Activated CD8-positive, alpha-beta memory T cell treated with anti-CD3 and anti-CD28 coated beads for 36 hours (primary cell): ENCODE measurements around the gene CD209. TPM values are rescaled to one million over a fixed set of nuclear protein-coding genes. Genes with fewer than 3 reads are reported as not detected.
"Not testable (repeated sequence)": the region's sequence is repeated elsewhere in the genome, so short reads cannot be mapped to it uniquely, and the experiment has no call there.

Experiments
- CTCF ChIA-PET: fragments of 350-600 bp; sonication (Branson Sonifier 250); formaldehyde crosslinking; loops from one replicate; lab custom pipeline; 2021; ENCODE audit warnings: antibody characterized with exemption; lab: Charles Lee
- POLR2A ChIA-PET: fragments of 350-600 bp; sonication (Branson Sonifier 250); formaldehyde crosslinking; loops from one replicate; lab custom pipeline; 2021; ENCODE audit warnings: antibody characterized with exemption; lab: Charles Lee
- total RNA-seq, 2 experiments: library from RNA; stranded (reverse); gene quantifications; one replicate each; pipeline ENCODE4 v1.2.3, GENCODE V29; 2021

CD209 gene, protein sequence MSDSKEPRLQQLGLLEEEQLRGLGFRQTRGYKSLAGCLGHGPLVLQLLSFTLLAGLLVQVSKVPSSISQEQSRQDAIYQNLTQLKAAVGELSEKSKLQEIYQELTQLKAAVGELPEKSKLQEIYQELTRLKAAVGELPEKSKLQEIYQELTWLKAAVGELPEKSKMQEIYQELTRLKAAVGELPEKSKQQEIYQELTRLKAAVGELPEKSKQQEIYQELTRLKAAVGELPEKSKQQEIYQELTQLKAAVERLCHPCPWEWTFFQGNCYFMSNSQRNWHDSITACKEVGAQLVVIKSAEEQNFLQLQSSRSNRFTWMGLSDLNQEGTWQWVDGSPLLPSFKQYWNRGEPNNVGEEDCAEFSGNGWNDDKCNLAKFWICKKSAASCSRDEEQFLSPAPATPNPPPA
- not detected for total RNA-seq

DNA sequence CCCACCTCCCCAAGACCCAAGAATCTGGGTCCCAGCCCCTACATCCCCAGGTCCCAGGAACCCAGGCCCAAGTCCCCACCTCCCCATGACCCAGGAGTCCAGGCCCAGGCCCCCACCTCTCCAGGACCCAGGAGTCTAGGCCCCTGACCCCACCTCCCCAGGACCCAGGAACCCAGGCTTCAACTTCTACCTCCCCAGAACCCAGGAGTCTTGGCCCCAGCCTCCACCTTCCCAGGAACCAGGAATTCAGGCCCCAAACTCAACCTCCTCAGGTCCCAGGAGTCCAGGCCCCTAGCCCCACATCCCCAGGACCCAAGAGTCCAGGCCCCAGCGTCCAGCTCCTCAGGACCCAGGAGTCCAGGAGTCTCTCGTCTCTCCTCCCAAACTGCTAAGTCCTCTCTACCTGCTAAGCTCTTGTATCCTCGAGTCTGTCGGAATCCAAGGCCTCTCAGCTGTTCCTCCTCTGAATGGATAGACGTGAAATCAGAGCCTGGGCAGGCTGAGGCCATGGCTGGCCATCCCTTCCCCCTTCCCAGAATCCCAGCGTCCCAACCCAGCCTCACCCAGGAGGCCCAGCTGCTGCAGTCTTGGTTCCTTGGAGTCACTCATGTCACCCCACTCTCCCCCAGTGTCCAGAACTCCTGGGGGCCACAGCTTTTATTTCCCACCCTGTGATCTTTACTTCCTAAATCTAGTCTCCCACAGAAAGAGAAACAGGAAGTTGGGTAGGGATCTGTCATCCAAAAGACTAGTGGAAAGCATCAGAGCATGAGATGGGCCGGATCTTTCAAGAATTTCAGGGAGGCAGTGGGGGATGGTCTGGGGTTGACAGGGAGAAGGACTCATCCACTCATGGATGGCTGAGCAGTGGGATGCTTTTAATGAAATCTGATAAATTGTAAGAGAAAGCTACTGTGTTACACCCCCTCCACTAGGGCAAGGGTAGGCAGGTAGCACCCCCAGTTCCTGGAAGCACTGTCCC, at the start of gene CD209:
Gene CD209 (minus strand): TSS at position 632 of the 982 bp plus-strand sequence. CDS start 23 bp downstream, at position 609.
- ChIA-PET CTCF (interaction anchor here (0.8 to 0.9 kb wide), 2 partner anchors 52 to 66 kb away, joined by 3 read pairs; partner anchors contain the start of gene TRAPPC5), POLR2A (no interaction called here)

DNA sequence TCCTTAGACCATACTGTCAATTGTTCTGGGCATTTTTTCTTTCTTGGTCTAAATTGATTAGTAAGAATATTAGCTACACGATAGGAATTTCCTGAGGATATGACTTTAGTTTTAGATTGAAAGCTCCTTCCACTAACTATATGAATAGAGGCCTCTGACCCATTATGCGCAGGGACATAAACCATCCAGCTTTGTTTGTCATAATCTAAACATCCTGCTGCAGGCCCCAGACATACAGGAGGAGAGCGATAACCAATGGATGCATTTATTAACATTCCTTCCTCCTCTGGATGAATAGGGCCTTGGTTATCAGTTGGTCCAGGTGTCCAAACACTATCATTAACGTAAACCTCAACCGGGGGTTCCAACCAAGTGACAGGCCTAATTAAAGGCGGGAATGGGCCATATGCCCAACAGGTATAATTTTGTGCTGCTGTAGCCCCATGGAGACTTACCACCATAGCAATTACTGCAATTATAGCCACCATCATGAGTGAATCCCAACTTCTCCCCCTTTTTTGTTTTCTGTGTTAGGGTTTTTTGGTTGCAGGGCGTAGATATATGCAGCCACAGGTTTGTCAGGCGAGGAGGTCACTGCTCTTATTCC, 48.3 kb upstream of the CD209 start:
- CTCF ChIA-PET: interaction anchor here (0.8 to 1.8 kb wide), 2 partner anchors 115 to 227 kb away, joined by 3 to 5 read pairs; partner anchors contain the start of gene TRAPPC5
- POLR2A ChIA-PET: no interaction called here

DNA sequence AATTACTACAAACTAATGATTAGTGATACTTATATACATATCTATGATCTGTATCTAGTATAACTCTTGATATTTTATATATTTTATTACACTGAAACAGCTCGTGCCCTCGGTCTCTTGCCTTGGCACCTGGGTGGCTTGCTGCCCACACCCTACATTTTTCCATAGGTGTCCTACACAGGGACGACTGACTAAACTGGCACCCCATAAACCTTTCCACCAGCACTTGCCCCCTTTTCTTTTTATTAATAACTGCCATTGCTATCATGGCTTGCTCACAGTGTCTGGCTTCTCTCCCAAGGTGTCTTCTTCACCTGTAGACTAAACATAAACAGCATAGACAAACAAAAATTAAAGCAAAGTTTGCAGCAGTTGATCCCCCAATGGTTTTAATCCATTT, 46.2 kb upstream of the CD209 start:
- ChIA-PET CTCF (no interaction called here), POLR2A (no interaction called here)

DNA sequence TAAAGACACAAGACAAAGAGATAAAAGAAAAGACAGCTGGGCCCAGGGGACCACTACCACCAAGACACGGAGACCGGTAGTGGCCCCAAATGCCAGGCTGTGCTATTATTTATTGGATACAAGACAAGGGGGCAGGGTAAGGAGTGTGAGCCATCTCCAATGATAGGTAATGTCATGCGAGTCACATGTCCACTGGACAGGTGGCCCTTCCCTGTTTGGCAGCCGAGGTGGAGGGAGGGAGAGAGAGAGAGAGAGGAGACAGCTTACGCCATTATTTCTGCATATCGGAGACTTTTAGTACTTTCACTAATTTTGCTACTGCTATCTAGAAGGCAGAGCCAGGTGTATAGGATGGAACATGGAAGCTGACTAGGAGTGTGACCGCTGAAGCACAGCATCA, 45.4 kb upstream of the CD209 start:
- POLR2A ChIA-PET: not testable (repeated sequence)
- CTCF ChIA-PET: interaction anchor here (1.0 kb wide), 1 partner anchor 107 kb away, joined by 3 read pairs; no protein-coding TSS in a partner anchor

DNA sequence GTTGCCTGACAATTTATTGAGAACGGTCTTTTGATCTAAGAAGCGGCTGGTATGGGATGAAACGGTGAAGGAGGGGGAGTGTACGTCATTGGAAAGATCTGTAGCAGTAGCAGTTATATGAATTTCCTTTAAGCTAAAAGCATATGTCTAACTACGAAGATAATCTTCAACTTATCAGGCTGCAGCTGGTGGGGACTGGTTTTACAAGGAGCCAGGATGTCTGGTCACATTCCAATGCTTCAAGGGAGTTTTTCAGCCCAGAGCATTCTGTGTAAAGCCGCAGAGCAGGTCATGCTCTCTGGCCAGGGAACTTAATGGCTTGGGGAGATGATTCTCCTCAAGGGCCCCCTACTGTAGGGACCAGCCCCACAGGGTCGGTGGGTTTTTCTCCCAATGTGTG, 44.9 kb upstream of the CD209 start:
- ChIA-PET POLR2A (no interaction called here), CTCF (interaction anchor here (1.0 kb wide), 1 partner anchor 106 kb away, joined by 3 read pairs; no protein-coding TSS in a partner anchor)

DNA sequence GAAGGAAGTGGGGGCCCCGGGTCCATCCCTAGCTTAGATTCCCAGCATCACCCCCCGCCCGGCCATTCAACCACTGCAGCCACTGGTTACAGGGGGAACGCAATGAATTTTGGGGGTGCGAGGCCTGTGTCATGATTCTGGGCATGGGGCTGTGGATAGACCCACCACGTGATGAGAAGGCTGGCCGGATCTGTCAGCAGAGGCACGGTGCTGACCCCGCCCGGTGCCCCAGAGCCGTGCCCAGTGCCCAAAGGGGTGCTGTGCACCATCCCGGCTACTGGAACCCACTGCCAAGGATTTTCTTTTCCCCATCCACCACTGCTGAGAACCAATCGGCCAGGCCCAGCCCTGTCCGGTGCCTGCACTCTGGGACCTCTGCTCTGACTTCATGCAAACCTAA, 43.1 kb upstream of the CD209 start:
- POLR2A ChIA-PET: no interaction called here
- CTCF ChIA-PET: interaction anchor here (1.0 to 1.6 kb wide), 2 partner anchors 10 to 59 kb away, joined by 3 read pairs; no protein-coding TSS in a partner anchor

DNA sequence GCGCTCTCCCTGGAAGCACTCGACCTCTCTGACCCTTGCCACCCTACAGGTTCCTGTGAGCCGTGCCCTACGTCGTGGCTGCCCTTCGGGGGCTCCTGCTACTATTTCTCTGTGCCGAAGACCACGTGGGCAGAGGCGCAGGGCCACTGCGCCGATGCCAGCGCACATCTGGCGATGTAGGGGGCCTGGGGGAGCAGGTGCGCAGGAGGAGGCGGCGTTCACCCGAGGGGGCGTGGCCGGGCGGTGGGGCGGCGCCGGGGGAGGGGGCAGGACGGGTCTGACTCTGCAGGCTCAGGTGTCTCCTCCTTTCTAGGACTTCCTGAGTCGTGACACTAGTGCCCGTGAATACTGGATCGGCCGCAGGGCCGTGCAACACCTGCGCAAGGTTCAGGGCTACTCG, 42.1 kb upstream of the CD209 start:
- ChIA-PET CTCF (interaction anchor here (1.0 to 1.6 kb wide), 2 partner anchors 11 to 60 kb away, joined by 3 read pairs; no protein-coding TSS in a partner anchor), POLR2A (no interaction called here)

DNA sequence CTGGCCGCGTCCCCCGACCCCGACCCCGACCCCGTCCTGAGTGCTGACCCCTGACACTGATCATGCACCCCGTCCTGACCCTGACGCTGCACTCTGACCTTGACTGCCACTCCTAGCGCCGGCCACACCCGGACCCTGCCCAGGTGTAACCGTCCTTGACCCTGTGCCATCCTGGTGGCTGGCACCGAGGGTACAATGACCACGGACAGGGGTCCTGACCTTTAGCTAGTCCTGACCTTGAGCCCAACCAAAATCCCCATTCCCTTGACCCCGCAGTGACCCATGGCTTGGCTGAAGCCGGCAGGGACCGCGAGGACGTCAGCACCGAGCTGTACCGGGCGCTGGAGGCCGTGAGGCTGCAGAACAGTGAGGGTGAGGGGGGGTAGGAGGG, 41.6 kb upstream of the CD209 start:
- ChIA-PET POLR2A (no interaction called here), CTCF (interaction anchor here (1.6 kb wide), 1 partner anchor 12 kb away, joined by 3 read pairs; no protein-coding TSS in a partner anchor)

DNA sequence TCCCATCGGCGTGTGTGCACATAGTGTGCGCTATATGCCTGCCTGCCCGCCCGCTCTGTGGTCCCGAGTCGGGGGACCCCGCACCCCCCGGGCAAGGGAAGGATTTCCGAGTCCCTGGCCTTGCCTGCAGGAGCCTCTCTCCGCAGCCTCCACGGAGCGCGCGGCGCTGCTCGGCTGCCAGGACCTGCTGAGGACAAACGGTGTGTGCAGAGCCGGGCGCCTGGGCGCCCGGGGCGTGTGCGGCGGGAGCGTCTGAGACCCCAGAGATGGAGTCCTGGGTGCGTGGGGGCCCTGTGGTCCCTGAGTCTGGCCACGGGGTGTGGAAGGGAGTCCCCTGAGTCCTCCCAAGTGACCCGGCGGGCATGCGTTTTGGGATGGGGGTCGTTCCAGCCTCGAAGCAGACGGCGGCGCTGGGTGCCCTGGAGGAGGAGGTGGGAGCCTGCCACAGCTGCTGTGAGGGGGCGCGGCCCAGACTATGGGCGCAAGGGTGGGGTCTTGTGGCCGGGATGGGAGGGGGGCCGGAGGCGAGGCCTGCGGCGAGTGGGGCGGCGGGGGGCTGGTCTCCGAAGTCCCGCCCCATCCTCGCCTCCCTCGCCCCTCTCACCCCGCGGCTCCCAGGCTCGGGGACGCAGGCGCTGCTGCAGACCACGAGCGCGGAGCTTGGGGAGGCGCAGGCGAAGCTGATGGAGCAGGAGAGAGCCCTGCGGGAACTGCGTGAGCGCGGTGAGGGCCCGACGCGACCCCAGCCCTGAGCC, 41.0 kb upstream of the CD209 start:
- ChIA-PET CTCF (no interaction called here), POLR2A (no interaction called here)

DNA sequence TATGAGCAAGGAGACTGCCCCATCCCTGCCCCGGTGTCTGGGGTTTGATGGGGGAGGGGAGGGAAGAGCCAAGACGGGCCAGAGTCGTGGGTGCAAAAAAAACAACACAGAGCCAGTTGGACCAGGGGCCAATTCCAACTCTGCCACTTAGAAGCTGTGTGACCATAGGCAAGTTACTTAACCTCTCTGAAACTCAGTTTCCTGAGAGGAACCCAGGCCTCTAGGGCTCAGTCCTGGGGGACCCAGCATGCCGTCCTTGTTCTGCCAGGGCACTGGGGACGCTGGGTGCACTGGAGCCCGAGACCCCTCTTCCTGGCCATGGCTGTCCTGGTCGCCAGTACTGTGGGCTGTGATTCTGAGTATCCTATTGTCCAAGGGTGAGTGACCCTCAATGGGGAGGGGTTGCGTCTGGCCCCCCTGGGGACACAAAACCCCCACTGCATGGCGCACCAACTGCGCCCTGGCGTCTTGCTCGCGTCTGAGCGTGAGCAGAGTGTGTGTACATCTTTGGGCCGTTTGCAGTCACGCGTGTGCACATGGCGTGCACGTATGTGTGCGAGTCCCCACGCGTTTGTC, 40.4 kb upstream of the CD209 start:
- ChIA-PET CTCF (interaction anchor here (0.8 to 1.2 kb wide), 2 partner anchors 10 to 134 kb away, joined by 3 to 5 read pairs; no protein-coding TSS in a partner anchor), POLR2A (no interaction called here)

DNA sequence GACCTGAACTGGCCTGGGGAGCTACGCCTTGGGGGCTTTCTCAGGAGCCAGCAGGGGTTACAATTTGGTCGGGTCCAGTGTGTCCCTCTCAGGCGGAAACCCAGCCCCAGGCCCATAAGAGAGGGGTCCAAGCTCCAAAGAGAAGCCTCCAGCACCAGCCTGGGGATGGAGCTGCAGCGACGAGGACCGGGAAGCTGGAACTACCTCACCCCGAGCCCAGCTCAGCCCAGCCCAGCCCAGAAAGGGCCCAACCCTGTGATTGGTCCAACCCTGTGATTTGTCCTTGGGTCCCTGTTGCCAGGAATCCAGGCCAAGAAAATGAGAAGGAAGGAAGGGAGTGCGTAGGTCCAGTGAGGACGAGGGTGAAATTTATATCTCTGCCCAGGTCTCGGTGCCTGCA, 39.8 kb upstream of the CD209 start:
- ChIA-PET CTCF (interaction anchor here (0.8 to 1.2 kb wide), 2 partner anchors 9 to 134 kb away, joined by 3 to 5 read pairs; no protein-coding TSS in a partner anchor), POLR2A (no interaction called here)

DNA sequence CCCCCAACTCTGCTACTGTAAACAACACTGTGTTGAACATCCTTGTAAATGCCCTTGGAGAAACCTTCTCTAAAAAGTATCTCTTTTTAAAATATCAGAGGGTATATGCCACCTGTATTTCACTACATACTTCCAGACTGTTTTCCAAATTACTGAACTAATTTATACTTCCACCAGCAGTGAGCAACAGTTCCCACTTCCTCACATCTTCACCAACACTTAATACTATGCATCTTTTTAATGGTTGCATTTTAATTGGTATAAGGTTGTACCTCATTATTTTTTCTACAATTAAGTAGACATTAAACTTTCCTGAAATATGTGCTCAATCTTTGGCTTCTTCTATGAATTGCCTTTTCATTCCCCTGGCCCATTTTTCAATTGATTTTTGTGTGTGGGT, 37.5 kb upstream of the CD209 start:
- POLR2A ChIA-PET: no interaction called here
- CTCF ChIA-PET: no interaction called here

DNA sequence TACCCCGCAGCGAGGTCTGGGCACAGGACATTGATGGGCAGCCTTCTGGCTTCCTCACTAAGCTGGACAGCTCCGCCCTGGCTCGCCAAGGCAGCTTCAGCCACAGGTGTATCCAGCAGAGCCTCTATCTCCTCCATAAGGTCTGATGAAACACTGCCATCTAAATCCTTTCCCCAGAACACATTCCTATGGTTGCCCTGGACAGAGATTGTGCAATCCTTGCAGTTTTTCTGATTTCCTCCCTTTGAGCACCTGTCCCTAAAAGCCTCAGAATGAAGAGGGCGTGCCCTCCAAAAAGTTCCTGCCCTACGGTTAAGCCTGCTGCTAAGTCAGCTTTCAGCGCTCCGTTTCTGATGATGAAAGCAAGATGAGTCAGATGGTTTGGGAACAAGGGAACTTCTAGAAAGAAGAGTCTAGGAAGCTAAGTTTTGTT, 36.7 kb upstream of the CD209 start:
- ChIA-PET CTCF (no interaction called here), POLR2A (no interaction called here)

DNA sequence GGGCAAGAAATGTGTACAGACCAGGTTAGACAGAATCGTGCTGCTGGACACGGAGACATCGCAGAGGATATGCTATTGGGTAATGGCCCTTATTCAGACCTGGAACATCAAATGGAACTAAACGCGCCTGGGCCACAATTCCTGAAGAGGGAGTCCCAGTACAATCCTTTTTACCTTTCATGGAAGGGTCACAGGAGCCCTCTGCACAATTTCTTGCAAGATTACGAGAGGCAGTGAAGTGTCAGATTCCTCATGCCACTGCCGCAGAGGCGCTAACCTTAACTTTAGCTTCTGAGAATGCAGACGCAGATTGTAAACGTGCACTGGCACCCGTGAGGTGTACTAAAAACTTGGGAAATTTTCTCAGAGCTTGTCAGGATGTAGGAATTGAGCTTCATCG, 33.8 kb upstream of the CD209 start:
- CTCF ChIA-PET: no interaction called here
- POLR2A ChIA-PET: no interaction called here

DNA sequence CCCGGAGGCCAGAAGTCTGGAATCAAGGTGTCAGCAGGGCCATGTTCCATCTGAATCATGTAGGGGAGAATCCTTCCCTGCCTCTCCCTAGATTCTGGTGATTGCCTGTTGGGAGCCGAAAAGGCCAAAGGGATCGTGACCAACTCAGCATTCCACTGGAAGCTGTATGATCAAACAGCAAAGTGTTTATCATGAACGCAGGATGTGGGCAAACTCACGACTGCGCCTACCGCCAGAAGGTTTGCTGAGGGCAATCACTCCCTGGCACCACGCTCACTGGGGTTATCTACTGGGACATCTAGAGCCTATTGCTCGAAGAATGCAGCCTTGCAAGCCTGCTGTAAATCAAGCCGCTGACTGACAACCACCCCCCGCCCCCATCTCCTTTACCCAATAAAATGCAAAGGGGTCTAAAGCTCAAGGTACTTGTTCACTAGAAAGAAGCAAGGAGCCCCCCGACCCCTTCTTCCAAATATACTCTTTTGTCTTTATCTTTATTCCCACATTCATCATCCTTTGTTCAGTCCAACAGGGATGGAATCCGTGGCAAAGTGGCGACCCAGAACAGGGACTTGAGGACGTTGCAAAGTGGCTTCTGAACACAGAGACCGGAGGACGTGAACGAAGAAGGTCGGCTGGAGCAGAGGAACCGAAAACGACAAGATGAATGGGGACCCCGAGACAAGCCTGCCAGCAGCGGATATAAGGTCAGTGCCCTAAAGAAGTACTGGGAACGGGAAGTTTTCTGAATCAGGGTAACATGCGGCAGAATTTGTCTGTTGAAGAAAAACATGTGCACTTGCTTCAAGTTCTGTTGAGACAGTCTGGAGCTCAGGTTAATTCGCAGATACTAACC, 32.5 kb upstream of the CD209 start:
- ChIA-PET CTCF (interaction anchor here (1.2 kb wide), 1 partner anchor 20 kb away, joined by 4 read pairs; no protein-coding TSS in a partner anchor), POLR2A (interaction anchor here (0.7 kb wide), 1 partner anchor 88 kb away, joined by 6 read pairs; no protein-coding TSS in a partner anchor)

DNA sequence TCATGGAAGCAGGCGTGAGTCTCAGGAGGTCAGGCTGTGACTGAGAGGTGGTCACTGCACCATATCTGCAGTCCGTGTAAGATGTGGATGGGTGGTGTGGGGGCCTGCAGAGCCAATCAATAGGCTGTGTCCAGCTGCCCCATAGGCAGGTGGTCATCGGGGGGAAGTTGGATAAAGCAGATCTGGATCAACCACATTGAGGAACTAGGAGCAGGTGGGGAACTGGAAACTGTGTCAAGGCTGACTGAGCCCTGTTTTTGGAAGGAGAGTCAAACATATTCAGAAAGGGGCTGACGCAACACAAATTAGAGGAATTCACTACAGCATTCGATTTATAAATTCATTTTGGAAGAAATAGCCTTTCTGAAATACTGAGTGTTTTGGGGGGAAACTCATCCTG, 30.7 kb upstream of the CD209 start:
- ChIA-PET POLR2A (no interaction called here), CTCF (interaction anchor here (2.2 kb wide), 1 partner anchor 9 kb away, joined by 5 read pairs; no protein-coding TSS in a partner anchor)

DNA sequence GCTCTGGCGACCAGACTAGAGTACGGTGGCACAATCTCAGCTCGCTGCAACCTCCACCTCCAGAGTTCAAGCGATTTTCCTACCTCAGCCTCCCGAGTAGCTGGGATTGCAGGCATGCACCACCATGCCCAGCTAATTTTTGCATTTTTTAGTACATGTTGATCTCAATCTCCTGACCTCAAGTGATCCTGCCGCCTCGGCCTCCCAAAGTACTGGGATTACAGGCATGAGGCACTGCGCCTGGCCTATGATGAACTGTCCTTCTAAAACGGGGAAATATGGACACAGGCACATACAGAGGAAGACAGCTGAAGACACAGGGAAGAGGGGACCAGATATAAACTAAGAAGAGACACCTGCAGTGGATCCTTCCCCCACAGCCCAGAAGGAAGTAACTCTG, 28.4 kb upstream of the CD209 start:
- ChIA-PET POLR2A (no interaction called here), CTCF (interaction anchor here (1.7 kb wide), 1 partner anchor 40 kb away, joined by 3 read pairs; no protein-coding TSS in a partner anchor)
